Measurements from ENCODE around the gene REM1. TPM values are rescaled to one million over a fixed set of nuclear protein-coding genes. Genes with fewer than 3 reads are reported as not detected.

Gene REM1
- total RNA-seq, 1 experiment from 2014 or later, result not detected

GRCh38 chr20:31522731-31523130, 47.6 kb downstream of the REM1 start:
- Mint-ChIP-seq H3K27me3 (ENCODE audit: insufficient read depth, unreplicated experiment) (no peaks in the 10 kb centered on the region), H3K4me1 (ENCODE audit: low read depth, unreplicated experiment) (no peaks in the 10 kb centered on the region), H3K36me3 (ENCODE audit: insufficient read depth, unreplicated experiment) (peaks cover 65% of the 10 kb centered on the region), H3K4me3 (ENCODE audit: unreplicated experiment) (no peak overlapping the region), H3K27ac (ENCODE audit: unreplicated experiment) (no peak overlapping the region), H3K9me3 (ENCODE audit: unreplicated experiment) (no peaks in the 10 kb centered on the region)
- no peak for DNase-seq
- POLR2A ChIA-PET, result no interaction called here
- Histone ChIP-seq H3K4me1 (no peaks in the 10 kb centered on the region), H3K4me3 (ENCODE audit: low read depth, low read length) (no peak overlapping the region), H3K36me3 (ENCODE audit: control insufficient read depth, insufficient read depth, low read length) (no peaks in the 10 kb centered on the region; the same call in 1 of the 2 replicates), H3K27me3 (replicated peaks; ENCODE audit: control insufficient read depth, insufficient read depth, low read length) (no peaks in the 10 kb centered on the region), H3K9me3 (no peaks in the 10 kb centered on the region)
- CTCF ChIA-PET, result interaction anchor here (1.0 kb wide), 1 partner anchor 8 kb away, joined by 3 read pairs; the partner anchor contains the start of gene HM13
- TF ChIP-seq, protein P1, sequence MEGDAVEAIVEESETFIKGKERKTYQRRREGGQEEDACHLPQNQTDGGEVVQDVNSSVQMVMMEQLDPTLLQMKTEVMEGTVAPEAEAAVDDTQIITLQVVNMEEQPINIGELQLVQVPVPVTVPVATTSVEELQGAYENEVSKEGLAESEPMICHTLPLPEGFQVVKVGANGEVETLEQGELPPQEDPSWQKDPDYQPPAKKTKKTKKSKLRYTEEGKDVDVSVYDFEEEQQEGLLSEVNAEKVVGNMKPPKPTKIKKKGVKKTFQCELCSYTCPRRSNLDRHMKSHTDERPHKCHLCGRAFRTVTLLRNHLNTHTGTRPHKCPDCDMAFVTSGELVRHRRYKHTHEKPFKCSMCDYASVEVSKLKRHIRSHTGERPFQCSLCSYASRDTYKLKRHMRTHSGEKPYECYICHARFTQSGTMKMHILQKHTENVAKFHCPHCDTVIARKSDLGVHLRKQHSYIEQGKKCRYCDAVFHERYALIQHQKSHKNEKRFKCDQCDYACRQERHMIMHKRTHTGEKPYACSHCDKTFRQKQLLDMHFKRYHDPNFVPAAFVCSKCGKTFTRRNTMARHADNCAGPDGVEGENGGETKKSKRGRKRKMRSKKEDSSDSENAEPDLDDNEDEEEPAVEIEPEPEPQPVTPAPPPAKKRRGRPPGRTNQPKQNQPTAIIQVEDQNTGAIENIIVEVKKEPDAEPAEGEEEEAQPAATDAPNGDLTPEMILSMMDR (IDR thresholded peaks at IDR 0.05; ENCODE audit: insufficient read depth in 1 of 2, low read depth in 1 of 2, low read length in 1 of 2, severe bottlenecking in 1 of 2, unreplicated experiment in 1 of 2), result no peak
- intact Hi-C loops (cut with micrococcal nuclease; ENCODE audit: unreplicated experiment), result no loop called here
- BruUV-seq (replicated peaks), result no TSS peak

- H3K4me3 Mint-ChIP-seq (ENCODE audit: unreplicated experiment), result no peak overlapping the region
- no peak overlapping the region for H3K27ac Mint-ChIP-seq (ENCODE audit: unreplicated experiment)
- no peaks in the 10 kb centered on the region for H3K27me3 Mint-ChIP-seq (ENCODE audit: insufficient read depth, unreplicated experiment)
- no peak overlapping the region for H3K4me3 ChIP-seq (ENCODE audit: low read depth, low read length)
- no peaks in the 10 kb centered on the region for H3K27me3 ChIP-seq (replicated peaks; ENCODE audit: control insufficient read depth, insufficient read depth, low read length)
- H3K36me3 ChIP-seq (ENCODE audit: control insufficient read depth, insufficient read depth, low read length), result no peaks in the 10 kb centered on the region; the same call in 1 of the 2 replicates
- no peaks in the 10 kb centered on the region for H3K4me1 ChIP-seq
- H3K4me1 Mint-ChIP-seq (ENCODE audit: low read depth, unreplicated experiment), result no peaks in the 10 kb centered on the region
- no TSS peak for BruUV-seq (replicated peaks)
- TF ChIP-seq, protein P1 (IDR thresholded peaks at IDR 0.05; ENCODE audit: insufficient read depth in 1 of 2, low read depth in 1 of 2, low read length in 1 of 2, severe bottlenecking in 1 of 2, unreplicated experiment in 1 of 2), result no peak
- no peaks in the 10 kb centered on the region for H3K9me3 Mint-ChIP-seq (ENCODE audit: unreplicated experiment)
- H3K36me3 Mint-ChIP-seq (ENCODE audit: insufficient read depth, unreplicated experiment), result peaks cover 74% of the 10 kb centered on the region
- ChIA-PET CTCF (interaction anchor here (0.5 kb wide), 1 partner anchor 9 kb away, joined by 9 read pairs; the partner anchor contains the start of gene HM13), POLR2A (interaction anchor here (0.6 kb wide), 1 partner anchor 21 kb away, joined by 6 read pairs; no protein-coding TSS in a partner anchor)
- intact Hi-C loops (cut with micrococcal nuclease; ENCODE audit: unreplicated experiment), result no loop called here
- DNase-seq, result no peak
- H3K9me3 ChIP-seq, result no peaks in the 10 kb centered on the region
These were observed 48.5 kb downstream of the REM1 start for GRCh38 chr20:31523361-31524283.

GRCh38 chr20:31527266-31527665, 52.2 kb downstream of the REM1 start:
- Mint-ChIP-seq H3K4me1 (ENCODE audit: low read depth, unreplicated experiment) (no peaks in the 10 kb centered on the region), H3K27ac (ENCODE audit: unreplicated experiment) (no peak overlapping the region), H3K9me3 (ENCODE audit: unreplicated experiment) (no peaks in the 10 kb centered on the region), H3K4me3 (ENCODE audit: unreplicated experiment) (no peak overlapping the region), H3K36me3 (ENCODE audit: insufficient read depth, unreplicated experiment) (peaks cover 87% of the 10 kb centered on the region), H3K27me3 (ENCODE audit: insufficient read depth, unreplicated experiment) (no peaks in the 10 kb centered on the region)
- no peak for DNase-seq
- POLR2A ChIA-PET, result no interaction called here
- no peak overlapping the region for H3K4me3 ChIP-seq (ENCODE audit: low read depth, low read length)
- CTCF ChIA-PET, result no interaction called here
- no peaks in the 10 kb centered on the region for H3K9me3 ChIP-seq
- BruUV-seq (replicated peaks), result no TSS peak
- H3K36me3 ChIP-seq (ENCODE audit: control insufficient read depth, insufficient read depth, low read length), result peaks cover 5% of the 10 kb centered on the region; the same call in 1 of the 2 replicates
- no peaks in the 10 kb centered on the region for H3K4me1 ChIP-seq
- TF ChIP-seq, protein P1 (IDR thresholded peaks at IDR 0.05; ENCODE audit: insufficient read depth in 1 of 2, low read depth in 1 of 2, low read length in 1 of 2, severe bottlenecking in 1 of 2, unreplicated experiment in 1 of 2), result no peak
- intact Hi-C loops (cut with micrococcal nuclease; ENCODE audit: unreplicated experiment), result no loop called here
- H3K27me3 ChIP-seq (replicated peaks; ENCODE audit: control insufficient read depth, insufficient read depth, low read length), result no peaks in the 10 kb centered on the region

Other genes starting within 250 kb of the REM1 start
- gene DEFB115, start 217.6 kb upstream of the REM1 start, total RNA-seq (2022), result not detected in 2 replicates
- not detected in 2 replicates for gene DEFB116, start 166.7 kb upstream of the REM1 start, total RNA-seq (2022)
- not detected in 2 replicates for gene DEFB118, start 106.7 kb upstream of the REM1 start, total RNA-seq (2022)
- not detected in 2 replicates for gene DEFB119, start 84.7 kb upstream of the REM1 start, total RNA-seq (2022)
- not detected in 2 replicates for gene DEFB121, start 69.1 kb upstream of the REM1 start, total RNA-seq (2022)
- gene DEFB123, start 34.7 kb upstream of the REM1 start, total RNA-seq (2022), result not detected in 2 replicates
- not detected in 2 replicates for gene DEFB124, start 161 bp upstream of the REM1 start, total RNA-seq (2022)
- 435 and 443 TPM in 2 replicates for gene HM13, start 39.2 kb downstream of the REM1 start, total RNA-seq (2022)
- gene ID1, start 130.0 kb downstream of the REM1 start, total RNA-seq (2022), result 157 and 163 TPM in 2 replicates
- not detected in 2 replicates for gene COX4I2, start 162.6 kb downstream of the REM1 start, total RNA-seq (2022)
- 444 and 469 TPM in 2 replicates for gene BCL2L1, start 247.6 kb downstream of the REM1 start, total RNA-seq (2022)